HG02938 (cell line): ENCODE measurements around the gene DAAM2.

Experiments
- ATAC-seq: cut with Tn5 transposase; IDR thresholded peaks from one replicate; pipeline ENCODE4 v1.9.1; 2021; ENCODE audit warnings: mild to moderate bottlenecking, moderate library complexity; ENCODE audit not compliant: unreplicated experiment

Gene DAAM2

DNA sequence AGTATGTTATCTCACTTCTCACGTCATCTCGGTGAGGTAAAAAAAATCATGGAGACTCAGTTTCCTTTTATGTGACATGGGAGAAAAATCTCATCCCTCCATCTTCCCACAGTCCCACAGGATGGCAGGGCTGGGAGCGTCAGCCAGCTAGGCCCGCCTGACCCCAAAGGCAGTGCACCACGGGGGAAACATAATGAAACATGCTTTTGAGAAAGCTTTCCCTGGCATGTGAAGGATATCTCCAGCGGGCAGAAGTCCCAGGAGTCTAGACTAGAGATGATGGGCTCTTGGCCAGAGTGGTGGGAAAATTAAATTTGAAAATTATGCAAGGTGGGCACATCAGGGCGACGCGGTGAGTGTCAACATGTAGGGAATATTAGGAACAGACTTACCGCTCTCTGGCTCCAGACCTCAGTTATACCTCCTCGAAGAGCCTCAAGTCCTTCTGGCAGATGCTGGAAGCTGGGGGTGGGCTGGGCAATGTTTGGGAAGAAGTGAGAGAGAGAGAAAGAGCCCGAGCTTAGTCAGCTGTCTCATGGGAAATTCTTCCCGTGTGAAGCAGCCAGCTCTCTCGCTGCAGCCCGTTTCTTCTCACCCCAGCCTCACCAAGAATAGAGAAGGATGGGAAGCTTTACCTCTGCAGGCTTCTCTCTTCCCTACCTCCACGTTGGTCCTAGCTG is 89.8 kb downstream of the DAAM2 start:
- no peak for ATAC-seq

DNA sequence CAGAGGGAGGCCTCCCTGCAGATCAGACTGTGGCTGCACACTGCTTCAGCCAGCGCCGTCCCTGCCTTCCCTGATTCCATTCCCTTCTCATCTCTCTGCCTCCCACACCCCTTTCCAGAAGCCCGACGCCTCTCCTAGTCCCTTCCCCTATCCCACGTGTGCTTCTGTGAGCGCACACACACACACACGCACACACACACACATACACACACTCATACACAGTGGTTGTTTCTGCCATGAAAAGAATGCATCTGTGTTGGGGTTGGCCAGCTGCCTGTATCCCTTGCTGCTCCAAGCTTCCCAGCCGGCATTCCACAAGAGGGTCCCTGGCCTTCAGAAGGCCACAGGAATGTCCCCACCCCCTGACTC is 90.3 kb downstream of the DAAM2 start:
- no peak for ATAC-seq

DNA sequence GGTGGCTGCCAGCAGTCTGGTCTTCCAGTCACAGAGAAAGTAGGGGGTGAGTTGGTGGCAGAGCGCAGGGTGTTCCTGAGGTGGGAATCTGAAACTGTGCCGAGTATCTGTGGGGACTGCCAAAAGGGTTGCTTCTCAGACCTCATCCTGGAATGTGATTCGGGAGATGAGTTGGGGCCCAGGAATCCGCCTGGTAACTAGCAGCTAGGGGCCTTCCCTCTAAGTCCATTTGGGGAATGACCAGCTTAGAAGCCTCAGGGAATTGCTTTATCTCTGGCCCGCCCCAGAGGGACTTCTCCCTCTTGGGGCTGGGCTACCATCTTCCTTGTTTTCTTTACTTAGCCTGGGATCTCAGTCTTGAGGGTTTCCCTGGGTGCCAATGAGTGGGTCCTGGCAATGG is 92.5 kb downstream of the DAAM2 start:
- ATAC-seq = no peak

GRCh38 chr6:39885691-39886090 is 93.5 kb downstream of the DAAM2 start:
- no peak for ATAC-seq

DNA sequence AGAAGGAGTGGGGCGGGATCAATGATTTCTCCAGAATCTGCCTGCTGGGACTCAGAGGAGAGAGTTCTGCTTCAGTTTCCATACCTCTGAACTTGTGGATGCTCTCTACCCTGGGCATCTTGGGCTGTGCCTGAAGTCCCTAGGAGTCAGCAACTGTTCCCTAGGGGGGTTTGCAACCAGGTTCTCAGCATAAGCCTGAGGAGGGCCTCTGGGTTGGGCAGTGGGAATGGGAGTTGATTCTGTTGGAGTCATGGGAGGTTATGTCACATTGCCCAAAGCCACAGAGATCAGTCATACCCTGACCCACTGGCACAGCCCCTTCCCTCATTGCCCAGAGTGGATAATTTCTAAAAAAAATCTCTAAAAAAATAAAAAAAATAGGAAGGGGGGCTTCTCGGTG is 94.7 kb downstream of the DAAM2 start:
- no peak for ATAC-seq

- no peak for ATAC-seq
These were observed 95.7 kb downstream of the DAAM2 start for GRCh38 chr6:39887692-39888450.

- no peak for ATAC-seq
These were observed 97.1 kb downstream of the DAAM2 start for GRCh38 chr6:39889229-39889628.

GRCh38 chr6:39891353-39891752 is 99.2 kb downstream of the DAAM2 start:
- no peak for ATAC-seq

- ATAC-seq = no peak
These were observed 99.8 kb downstream of the DAAM2 start for GRCh38 chr6:39891976-39892375.

DNA sequence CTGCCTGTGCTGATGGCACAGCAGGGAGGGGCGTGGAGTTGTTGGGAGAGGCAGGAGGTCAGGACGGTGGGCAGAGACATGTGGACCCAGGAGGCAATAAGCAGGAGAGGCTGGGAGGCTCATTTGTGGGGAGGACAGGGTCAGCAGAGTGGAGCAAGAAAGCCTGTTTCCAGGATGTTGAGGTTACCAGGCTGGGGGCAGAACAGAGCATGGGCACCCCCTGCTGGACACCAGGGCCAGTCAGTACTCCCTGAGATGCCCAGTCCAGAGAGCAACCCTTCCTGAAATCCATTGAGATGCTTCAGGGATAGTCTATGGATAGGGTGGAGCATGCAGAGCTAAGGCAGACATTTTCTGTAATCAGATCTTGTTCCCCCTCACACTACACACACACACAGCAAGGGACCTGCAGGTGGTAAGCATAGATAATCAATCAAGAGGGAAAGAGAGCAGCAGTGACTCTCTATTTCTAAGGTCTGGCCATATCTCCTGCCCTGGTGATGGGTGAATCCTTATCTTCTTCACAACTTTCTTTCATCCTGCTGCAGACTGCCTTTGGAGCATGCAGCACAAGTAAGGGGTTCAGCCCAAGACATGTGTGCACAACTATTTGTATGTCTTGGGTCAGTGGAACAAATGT is 100.4 kb downstream of the DAAM2 start:
- ATAC-seq = no peak

DNA sequence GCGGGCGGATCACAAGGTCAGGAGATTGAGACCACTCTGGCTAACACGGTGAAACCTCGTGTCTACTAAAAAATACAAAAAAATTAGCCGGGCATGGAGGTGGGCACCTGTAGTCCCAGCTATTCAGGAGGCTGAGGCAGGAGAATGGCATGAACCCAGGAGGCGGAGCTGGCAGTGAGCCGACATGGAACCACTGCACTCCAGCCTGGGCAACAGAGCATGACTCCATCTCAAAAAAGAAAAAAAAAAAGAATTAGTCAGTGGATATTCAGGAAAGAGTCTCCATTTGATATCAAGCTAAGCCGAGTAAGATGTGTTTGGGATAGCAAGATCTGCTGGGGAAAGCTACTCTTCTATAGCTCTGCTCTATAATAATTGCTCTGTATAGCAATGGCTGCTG is 101.1 kb downstream of the DAAM2 start:
- ATAC-seq = no peak

DNA sequence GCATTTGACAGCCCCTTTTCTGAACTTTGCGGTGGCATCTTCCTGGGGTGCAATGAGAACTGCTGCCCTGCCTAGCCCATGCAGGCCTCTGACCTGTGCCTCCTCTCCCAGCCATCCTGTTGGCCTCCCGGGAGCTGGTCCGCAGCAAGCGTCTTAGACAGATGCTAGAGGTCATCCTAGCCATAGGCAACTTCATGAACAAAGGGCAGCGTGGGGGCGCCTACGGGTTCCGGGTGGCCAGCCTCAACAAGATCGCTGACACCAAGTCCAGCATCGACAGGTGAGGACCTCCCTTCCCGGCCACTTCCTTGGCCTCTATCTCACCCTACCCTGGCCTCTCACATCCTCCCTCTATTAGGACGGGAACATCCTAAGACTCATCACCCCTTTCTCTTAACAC is 104.5 kb downstream of the DAAM2 start:
- no peak for ATAC-seq

GRCh38 chr6:39897698-39898097 is 105.5 kb downstream of the DAAM2 start:
- no peak for ATAC-seq

GRCh38 chr6:39898625-39899024 is 106.4 kb downstream of the DAAM2 start:
- no peak for ATAC-seq

- no peak for ATAC-seq
These were observed 107.5 kb downstream of the DAAM2 start for GRCh38 chr6:39899554-39900295.

- no peak for ATAC-seq
These were observed 109.0 kb downstream of the DAAM2 start for GRCh38 chr6:39901116-39901655.

DNA sequence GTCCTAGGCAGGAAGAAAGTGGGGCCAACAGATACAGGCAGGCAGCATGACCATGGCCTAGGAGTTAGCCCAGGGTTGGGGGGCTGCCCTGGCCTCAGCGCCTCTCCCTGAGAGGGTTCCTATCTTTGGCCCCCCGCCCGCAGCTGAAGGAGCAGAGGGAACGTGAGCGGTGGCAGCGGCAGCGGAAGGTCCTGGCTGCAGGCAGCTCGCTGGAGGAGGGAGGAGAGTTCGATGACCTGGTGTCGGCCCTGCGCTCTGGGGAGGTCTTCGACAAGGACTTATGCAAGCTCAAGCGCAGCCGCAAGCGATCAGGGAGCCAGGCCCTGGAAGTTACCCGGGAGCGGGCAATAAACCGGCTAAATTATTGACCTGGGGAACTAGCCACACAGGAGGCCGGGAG is 109.5 kb downstream of the DAAM2 start:
- ATAC-seq = no peak

- no peak for ATAC-seq
These were observed 110.0 kb downstream of the DAAM2 start for GRCh38 chr6:39902136-39902535.

DNA sequence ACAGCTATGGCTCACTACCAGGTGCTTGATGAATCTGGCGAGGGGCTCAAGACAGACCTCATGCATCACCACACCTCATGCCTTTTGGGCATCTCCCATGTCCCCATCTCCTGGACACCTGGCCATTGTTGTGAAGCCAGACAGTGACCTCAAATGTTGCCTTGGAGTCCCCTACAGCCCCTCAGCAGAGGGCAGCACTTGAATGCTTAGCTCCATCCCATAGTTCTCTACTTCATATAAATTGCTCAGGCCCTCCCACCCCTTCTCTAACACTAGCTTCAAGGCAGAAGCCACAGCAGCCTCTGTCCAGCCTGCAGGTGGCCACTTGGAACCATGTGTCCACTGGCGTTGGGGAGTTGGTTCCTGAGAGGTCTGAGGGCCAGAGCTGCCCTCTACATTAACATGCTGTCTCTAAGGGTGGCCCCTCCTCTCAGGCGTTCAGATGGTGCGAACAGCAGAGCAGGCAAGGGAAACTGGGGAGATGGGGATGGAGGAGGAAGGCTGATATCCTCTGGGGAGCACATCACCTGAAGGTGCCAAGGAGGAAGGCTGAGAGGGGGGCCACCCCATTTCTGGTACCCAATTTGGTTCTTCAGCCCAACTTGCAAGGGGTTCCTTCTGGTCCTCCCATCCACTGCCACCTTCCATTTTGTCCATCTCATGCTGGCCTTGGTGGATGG is 110.8 kb downstream of the DAAM2 start:
- ATAC-seq = no peak

DNA sequence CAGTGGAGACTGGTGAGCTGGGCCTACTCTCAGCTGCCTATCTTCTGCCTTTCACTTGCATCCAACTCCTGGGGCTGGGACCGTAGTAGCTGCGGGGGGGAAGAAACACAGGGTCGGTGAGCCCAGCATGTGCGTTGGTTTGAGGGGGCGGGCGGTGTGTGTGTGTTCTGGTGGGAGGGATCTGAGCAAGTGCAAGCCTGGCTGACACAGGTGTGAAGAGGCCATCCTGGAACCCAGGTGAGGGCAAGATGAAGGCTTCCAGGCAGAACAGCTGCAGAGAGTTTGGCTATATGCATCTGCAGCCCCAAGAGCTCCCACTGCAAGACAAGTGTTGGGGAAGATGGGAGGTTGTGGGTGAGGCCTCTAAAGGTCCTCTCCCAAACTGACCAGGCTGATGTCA is 111.5 kb downstream of the DAAM2 start:
- no peak for ATAC-seq
